Left ventricle myocardium superior (tissue), 1 donor: Measurements from ENCODE around the gene ADI1. TPM values are rescaled to one million over a fixed set of nuclear protein-coding genes. Genes with fewer than 3 reads are reported as not detected.
"Not testable (repeated sequence)": the region's sequence is repeated elsewhere in the genome, so short reads cannot be mapped to it uniquely, and the experiment has no call there.

Experiments used
- ATAC-seq: fragments of 200-7000 bp; cut with Tn5 transposase; one replicate; pipeline ENCODE4 v1.9.1; 2020; ENCODE audit warnings: mild to moderate bottlenecking, moderate library complexity
- DNase-seq: peaks from one replicate; pipeline ENCODE4 v3.0.0-alpha.2; 2020
- intact Hi-C: fragments of 100-400 bp; cut with micrococcal nuclease; formaldehyde crosslinking; loops from one replicate; pipeline ENCODE4 v1.11.0; 2022
- total RNA-seq: library from RNA; stranded (reverse); fragmentation: NEBNext Ultra II Directional; extraction: Animal tissue kit (Norgen Biotek cat#: 25700); gene quantifications from one replicate; pipeline ENCODE4 v1.2.1, GENCODE V29; 2021
- donor health status: DM: no; HTN: yes; CAD: no; lungs with severe emphysema.

ADI1 gene
- total RNA-seq, 1 donor from 2014 or later, result 153 TPM

DNA sequence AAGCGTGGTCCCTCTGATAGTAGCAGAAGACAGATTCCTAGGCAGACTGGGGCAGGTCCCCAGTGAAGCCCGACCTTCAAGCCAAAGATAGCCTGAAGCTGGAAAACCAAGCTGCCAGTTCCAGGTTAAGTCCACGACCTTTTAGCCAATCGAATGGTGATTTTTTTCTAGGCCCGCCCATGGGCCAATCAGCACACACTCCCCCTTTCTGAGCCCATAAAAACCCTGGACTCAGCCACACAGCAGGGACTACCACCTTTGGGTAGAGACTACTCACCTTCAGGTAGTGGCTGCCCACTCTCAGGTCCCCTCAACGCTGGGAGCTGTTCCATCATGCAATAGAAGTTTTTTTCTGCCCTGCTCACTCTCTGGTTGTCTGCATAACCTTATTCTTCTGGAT, 14.5 kb upstream of the ADI1 start:
- no peak for DNase-seq
- intact Hi-C loops, result no loop called here
- ATAC-seq, result peak; percentile 58

DNA sequence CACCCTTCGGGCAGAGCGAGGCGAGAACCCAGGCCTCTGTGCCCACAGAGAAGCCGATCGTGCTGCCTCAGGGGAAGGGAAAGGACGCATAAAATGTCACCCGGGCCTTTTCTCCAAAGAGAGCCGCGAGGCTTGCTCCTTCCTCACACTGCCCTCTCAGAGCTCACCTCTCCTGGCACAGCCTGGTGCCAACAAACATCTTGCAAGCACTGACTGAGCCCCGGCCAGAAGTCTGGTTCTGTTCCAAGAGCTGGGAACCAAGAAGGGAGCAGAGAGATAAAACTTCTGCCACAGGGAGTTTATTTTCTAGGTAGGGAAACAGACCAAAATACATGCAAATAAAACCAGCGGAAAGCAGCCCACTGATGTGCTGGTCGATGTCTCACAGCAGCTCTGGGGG, 13.6 kb upstream of the ADI1 start:
- intact Hi-C loops, result no loop called here
- ATAC-seq (peak; percentile 52), DNase-seq (peak; percentile 51)

DNA sequence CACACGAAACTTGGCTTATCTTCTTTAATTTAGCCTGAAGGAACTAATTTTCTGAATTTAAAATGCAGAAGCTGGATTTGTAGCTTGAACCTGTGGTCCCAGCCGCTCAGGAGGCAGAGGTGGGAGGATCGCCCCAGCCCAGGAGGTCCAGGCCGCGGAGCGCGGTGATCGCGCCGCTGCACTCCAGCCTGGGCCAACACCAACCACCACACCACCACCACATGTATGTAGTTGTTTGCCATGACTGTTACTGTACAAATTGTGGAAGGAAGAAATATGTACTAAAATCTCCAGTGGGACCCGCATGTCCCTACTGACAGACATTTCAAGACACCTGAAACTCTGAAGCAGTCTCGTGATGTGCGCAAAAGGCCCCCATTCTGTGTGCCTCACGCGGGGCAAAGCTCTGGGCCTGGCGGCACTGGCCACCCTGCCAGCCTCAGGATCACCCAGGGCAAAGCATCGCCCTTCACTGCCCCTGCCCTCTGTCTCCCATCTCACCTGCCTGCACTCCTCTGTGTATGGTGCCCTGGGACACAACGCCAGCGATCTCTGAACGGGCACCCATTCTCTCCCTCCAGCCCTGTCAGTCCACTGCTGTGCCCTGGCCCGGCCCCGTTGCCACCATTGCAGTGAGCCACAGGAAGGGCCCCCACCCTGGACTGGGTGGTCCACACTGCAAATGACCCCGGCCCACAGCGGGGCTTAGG, 10.1 kb upstream of the ADI1 start:
- intact Hi-C loops, result no loop called here
- ATAC-seq, result no peak

DNA sequence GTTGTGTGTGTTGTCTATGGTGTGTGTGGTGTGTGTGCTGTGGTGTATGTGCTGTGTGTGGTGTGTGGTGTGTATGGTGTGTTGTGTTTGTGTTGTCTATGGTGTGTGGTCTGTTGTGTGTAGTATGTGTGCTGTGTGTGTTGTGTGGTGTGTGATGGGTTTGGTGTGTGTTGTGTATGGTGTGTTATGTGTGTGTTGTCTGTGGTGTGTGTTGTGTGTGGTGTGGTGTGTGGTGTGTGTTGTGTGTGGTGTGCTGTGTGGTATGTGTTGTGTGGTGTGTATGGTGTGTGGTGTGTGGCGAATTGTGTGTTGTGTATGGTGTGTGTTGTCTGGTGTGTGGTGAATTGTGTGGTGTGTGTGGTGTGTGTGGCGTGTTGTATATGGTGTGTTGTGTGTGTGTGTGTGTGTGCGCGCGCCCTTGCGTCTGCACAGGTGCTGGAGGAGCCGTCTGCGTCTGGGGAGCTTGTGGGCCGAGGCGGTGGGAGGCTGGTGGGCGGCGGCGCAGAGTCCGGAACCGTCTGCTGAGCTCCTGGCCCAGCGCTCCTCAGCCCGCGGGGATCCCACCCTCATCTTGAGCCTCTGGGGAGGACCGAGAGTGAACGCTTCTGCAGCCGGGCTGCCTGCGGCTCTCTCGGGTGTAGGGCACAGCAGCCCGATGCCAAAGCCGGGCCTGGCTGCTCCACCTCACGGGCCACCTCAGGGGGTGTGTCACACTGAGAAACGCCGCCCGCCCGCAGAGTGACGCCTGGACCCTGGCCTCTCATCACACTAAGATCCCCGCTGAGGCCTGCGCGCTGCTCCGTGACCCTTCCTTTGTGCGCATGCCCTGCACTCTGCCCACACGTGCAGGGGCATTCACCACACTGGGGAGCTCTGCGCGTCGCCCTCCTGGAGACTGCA, 8.8 kb upstream of the ADI1 start:
- DNase-seq (no peak), ATAC-seq (no peak)
- intact Hi-C loops, result no loop called here

More for the DNA sequence above, 10.1 kb upstream of the ADI1 start:
- DNase-seq, result no peak

DNA sequence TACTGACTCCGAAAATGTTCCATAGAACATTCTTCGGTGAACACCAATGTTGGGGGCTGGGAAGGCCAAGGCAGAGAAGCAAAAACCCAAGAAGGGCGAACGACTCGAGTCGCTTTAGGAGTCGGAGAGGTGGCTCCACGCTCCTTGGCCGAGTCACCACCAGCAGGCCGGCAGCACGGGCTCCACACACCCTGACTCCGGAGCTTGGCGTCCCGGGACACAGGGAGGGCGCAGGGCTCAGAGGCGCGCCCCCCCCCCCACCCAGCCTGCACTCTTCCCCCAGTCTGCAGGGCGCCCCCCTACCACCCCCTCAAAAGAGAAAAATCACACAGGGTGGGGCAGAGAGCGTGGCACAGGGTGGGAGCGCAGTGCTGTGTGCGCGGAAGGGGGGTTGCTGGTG, 7.5 kb upstream of the ADI1 start:
- intact Hi-C loops, result no loop called here
- no peak for ATAC-seq
- no peak for DNase-seq

DNA sequence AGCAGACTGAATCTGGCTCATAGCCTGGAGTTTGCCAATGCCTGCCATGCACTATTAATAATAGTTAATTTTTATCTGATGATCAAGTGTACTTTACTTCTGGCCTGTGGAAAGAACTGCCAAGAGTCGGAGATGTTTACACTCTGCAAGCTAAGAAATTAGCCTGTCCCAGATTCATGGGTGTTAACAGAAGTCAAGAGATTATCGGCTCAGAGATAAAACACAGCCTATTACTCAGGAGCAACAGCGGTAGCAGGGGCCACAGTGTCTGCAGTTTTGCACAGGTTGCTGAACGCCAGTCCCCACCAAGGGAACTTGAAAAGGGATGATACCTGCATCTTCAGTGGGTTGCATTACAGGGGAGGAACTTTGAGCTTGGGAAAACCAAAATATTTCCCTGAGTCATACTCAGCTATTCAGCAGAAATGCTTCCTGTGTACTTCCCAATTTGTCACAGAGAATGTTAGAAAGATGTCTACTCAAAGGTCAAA, 4.3 kb upstream of the ADI1 start:
- DNase-seq (no peak), ATAC-seq (no peak)
- intact Hi-C loops, result no loop called here

DNA sequence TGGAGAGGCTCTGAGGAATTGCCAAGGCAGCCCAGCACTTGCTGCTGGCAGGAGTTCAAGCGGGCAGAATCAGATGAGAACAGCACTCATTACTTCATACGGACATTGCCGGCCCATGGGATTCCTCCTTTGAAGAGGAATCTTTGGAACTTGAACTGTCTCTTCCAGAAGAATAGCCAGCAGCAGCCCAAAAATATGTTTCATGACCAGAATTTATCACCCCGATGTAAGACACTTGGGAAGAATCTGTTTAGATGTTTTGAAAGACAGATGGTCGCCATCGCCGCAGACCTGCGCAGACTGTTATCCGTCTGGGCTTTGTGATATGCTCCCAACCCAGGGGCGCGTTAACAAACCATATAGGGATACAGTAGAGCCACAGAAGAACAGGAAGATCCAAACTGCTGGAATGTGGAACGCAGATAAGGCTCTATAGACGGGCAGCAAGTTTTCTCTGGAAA, 3.7 kb upstream of the ADI1 start:
- DNase-seq (peak; percentile 52), ATAC-seq (no peak)
- intact Hi-C loops, result no loop called here

DNA sequence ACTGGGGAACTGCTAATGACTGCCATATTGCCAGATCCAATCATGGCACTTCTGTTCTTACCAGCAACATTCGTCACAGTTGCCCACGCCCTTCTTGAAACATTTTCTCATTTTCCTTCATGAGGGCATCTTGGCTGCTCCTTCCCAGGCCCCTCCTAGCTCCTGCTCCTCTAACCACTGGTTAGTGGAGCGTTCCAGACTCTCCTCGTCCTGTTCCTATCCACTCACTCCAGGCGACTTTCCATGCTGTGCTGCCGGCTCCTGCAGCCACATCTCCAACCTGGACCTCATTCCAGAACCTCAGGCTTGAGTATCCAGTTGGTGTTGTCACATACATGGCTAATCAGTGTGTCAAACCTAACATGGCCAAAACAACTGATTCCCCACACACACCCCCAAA, 1.3 kb upstream of the ADI1 start:
- no peak for DNase-seq
- intact Hi-C loops, result no loop called here
- no peak for ATAC-seq

DNA sequence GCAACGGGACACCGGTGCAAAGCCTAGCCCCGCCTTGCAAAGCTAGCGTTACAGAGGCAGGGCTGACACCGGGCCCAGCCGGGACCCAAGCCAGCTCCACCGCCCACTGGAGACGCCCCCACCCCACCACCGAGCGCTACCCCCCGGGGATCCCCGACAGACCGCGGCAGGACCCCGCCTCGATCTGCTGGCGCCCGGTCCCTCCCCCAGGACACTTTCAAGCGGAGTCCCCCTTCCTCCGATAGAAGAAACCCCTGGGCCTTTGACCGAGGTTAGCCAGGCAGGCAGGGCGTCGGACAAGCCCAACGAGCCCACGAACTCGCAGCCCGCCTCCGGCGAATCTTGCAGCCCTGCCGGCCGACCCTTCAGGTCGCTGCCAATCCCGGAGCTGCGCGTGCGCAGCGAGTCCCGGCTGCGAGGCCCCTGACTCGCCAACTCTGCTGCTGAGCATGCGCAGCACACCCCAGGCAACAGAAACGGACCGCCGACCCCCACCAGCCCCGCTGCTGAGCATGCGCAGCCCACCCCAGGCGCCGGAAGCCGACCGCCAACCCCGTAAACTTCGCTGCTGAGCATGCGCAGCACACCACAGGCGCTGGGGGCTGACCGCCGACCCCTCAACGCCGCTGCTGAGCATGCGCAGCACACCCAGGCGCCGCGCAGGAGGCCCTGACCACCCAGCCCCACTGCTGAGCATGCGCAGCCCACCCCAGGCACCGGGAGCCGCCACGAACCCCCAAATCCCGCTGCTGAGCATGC, 656 bp downstream of the ADI1 start:
- peak; percentile 97 for ATAC-seq
- intact Hi-C loops, result no loop called here
- DNase-seq, result peak; percentile 100

DNA sequence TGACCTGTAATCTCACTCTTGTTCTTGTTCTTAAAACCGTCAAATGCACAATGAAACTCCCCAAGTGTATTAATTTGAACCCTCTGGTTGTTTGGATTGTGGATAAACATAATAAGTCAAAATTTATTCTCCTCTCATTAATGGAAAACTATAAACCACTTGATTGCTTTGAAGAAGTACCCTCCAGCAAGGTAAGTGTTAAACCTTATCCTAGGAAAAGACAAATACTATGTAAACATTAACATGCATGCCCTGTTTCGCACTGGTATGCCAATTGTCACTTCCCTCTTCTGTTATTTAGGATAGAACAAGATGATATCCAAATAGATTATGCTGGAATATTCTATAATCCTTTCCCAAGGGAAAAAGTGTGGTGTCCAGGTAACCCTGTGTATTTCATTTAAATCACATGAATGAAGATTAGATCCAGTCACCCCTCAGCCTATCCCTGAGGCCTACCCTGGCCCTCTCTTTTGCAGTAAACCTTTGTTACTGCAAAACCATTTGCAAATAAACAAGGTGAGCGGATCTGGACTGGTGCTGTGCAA, 1.3 kb downstream of the ADI1 start:
- ATAC-seq (no peak), DNase-seq (no peak)
- intact Hi-C loops, result no loop called here

DNA sequence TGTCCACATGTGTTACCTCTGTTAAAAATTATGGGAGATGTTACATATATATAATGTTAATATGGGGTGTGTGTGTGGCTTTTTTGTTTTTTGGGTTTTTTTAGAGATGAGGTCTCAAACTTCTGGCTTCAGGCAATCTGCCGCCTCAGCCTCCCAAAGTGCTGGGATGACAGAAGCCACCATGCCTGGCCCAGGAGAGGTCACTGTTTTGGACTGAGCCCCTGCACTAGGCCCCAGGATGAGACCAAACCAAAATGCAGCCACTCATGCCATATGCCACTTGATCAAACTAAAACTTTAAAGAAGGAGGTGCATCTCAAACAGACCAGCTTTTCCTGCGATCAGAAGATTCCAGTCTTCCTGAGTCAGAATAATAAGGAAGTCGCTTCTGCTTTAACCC, 2.5 kb downstream of the ADI1 start:
- DNase-seq (no peak), ATAC-seq (no peak)
- intact Hi-C loops, result no loop called here

DNA sequence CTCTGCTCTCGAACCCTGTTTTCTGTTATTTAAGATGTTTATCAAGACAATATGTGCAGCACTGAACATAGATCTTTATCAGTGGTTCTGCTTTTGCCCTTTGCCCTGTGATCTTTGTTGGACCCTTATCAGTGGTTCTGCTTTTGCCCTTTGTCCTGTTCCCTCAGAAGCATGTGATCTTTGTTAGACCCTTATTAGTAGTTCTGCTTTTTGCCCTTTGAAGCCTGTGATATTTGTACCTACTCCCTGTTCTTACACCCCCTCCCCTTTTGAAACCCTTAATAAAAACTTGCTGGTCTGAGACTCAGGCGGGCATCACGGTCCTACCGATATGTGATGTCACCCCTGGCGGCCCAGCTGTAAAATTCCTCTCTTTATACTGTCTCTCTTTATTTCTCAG, 3.9 kb downstream of the ADI1 start:
- ATAC-seq, DNase-seq, intact Hi-C loops: not testable (repeated sequence)

DNA sequence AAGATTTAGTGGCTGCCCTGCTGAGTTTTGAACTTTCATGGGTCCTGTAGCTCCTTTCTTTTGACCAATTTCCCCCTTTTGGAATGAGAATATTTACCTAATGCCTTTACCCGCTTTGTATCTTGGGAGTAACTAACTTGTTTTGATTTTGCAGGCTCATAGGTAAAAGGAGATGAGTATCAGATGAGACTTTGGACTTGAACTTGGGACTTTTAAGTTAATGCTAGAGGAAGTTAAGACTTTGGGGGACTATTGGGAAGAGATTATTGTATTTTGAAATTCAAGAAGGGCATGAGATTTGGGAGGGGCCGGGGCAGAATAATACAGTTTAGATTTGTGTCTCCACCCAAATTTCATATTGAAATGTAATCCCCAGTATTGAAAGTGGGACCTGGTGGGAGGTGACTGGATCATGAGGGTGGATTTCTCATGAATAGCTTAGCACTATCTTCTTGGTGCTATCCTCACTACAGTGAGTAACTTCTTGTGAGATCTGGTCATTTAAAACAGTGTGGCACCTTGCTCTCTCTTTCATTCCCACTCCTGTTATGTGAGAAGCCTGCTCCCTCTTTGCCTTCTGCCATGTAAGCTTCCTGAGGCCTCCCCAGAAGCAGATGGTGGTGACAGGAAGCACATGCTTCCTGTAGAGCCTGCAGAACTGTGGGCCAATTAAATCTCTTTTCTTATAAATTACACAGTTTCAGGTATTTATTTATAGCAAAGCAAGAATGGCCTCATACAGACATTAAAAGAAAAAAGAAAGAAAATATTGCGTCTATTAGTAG, 6.1 kb downstream of the ADI1 start:
- intact Hi-C loops, result no loop called here
- no peak for DNase-seq
- ATAC-seq, result no peak

DNA sequence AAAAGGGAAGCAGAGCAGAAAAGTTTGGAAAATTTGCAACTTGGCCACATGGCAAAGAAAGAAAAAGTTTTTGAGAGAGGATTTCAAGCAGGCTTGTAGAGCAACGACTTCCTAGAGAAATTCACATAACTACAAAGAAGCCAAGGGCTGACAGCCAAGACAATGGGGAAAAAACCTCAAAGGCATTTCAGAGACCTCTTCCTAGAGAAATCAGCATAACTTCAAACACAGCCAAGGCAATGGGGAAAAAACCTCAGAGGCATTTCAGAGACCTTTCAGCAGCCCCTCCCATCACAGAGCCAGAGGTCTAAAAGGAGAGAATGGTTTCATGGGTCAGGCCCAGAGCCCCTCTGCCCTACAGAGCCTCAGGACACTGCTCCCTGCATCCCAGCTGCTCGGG, 7.2 kb downstream of the ADI1 start:
- DNase-seq (no peak), ATAC-seq (no peak)
- intact Hi-C loops, result no loop called here

DNA sequence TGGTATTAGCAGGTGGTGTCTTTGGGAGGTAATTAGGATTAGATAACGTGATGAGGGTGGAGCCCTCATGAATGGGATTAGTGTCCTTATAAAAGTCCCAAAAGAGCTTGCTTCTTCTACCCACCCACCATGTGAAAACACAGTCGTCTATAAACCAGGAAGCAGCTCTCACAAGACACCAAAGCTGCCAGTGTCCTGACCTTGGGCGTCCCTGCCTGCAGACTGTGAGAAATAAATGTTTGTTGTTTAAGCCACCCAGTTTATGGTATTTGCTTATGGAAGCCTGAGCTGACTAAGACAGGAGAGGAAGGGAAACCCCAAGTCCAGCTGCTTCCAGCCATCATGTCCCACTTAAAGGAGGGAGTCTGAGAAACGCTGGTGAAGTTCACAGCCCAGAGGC, 13.6 kb downstream of the ADI1 start:
- intact Hi-C loops, result no loop called here
- ATAC-seq (peak; percentile 74), DNase-seq (no peak)

DNA sequence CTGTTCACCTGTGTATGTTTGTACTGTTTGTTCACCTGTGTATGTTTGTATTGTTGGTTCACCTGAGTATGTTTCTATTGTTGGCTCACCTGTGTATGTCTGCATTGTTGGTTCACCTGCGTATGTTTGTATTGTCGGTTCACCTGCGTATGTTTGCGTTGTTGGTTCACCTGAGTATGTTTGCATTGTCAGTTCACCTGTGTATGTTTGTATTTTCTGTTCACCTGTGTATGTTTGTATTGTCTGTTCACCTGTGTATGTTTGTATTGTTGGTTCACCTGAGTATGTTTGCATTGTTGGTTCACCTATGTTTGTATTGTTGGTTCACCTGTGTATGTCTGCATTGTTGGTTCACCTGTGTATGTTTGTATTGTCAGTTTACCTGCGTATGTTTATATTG, 14.6 kb downstream of the ADI1 start:
- ATAC-seq (no peak), DNase-seq (no peak)
- intact Hi-C loops, result no loop called here

DNA sequence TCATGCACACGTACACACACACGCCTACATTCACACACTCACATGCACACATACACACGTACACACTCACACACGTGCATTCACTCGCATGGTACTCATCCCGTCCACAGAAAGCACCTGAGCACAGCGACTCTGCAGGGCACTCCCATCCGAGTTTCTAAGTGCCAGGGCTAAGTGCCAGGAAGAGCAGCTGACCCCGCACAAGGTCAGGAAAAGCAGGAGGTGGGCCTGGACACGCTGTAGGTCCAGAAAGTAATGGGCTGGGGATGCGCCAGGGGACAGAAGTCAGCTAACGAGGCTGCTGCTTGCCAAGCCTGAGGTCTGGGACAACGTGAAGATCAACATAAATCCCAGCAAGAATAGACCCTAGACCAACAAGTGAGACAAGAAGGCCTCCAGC, 15.8 kb downstream of the ADI1 start:
- intact Hi-C loops, result no loop called here
- ATAC-seq (peak; percentile 47), DNase-seq (no peak)

DNA sequence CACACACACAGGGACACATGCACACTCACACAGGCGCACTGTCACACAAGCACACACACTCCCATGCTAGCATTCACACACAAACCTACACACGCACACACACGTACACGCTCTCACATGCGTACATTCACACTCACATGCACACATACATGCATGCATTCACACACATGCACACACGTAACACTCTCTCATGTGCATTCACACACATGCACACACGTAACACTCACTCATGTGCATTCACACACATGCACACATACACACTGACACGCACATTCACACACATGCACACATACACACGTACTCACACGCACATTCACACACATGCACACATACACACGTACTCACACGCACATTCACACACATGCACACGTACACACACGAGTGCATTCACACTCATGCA, 16.3 kb downstream of the ADI1 start:
- DNase-seq, result no peak
- intact Hi-C loops, result no loop called here
- ATAC-seq, result no peak
